Left ventricle myocardium inferior (tissue), 1 donor: Measurements from ENCODE around the gene CDC42BPA. TPM values are rescaled to one million over a fixed set of nuclear protein-coding genes. Genes with fewer than 3 reads are reported as not detected.
"Not testable (repeated sequence)": the region's sequence is repeated elsewhere in the genome, so short reads cannot be mapped to it uniquely, and the experiment has no call there.

Source experiments
- DNase-seq: peaks from one replicate; pipeline ENCODE4 v3.0.0-alpha.2; 2020
- H3K27ac ChIP-seq: fragments of 200-600 bp; replicated peaks from 2 replicates; pipeline ENCODE4 v1.8.0; 2021
- H3K27me3 ChIP-seq: fragments of 200-600 bp; 2 replicates; pipeline ENCODE4 v1.8.0; 2021; ENCODE audit warnings: low read depth
- H3K36me3 ChIP-seq: fragments of 200-600 bp; 2 replicates; pipeline ENCODE4 v1.8.0; 2021
- H3K4me1 ChIP-seq: fragments of 200-600 bp; 2 replicates; pipeline ENCODE4 v1.8.0; 2021
- H3K4me3 ChIP-seq: fragments of 200-600 bp; 2 replicates; pipeline ENCODE4 v1.8.0; 2021; ENCODE audit warnings: mild to moderate bottlenecking, moderate library complexity
- H3K9me3 ChIP-seq: fragments of 200-600 bp; replicated peaks from 2 replicates; pipeline ENCODE4 v1.8.0; 2021
- intact Hi-C: fragments of 100-400 bp; cut with micrococcal nuclease; formaldehyde crosslinking; loops from one replicate; pipeline ENCODE4 v1.11.0; 2022
- total RNA-seq: library from RNA; stranded (reverse); fragmentation: NEBNext Ultra II Directional; extraction: Animal tissue kit (Norgen Biotek cat#: 25700); gene quantifications from one replicate; pipeline ENCODE4 v1.2.1, GENCODE V29; 2021
- TF ChIP-seq, protein P1 (sequence below): fragments of 200-600 bp; IDR thresholded peaks from 2 replicates; pipeline ENCODE4 v1.8.0; 2021; ENCODE audit warnings: antibody characterized with exemption, mild to moderate bottlenecking, borderline replicate concordance
- donor health status: DM: no; HTN: yes; CAD: no; lungs with severe emphysema.

The CDC42BPA gene
- total RNA-seq, 1 donor from 2014 or later, result 35.1 TPM

DNA sequence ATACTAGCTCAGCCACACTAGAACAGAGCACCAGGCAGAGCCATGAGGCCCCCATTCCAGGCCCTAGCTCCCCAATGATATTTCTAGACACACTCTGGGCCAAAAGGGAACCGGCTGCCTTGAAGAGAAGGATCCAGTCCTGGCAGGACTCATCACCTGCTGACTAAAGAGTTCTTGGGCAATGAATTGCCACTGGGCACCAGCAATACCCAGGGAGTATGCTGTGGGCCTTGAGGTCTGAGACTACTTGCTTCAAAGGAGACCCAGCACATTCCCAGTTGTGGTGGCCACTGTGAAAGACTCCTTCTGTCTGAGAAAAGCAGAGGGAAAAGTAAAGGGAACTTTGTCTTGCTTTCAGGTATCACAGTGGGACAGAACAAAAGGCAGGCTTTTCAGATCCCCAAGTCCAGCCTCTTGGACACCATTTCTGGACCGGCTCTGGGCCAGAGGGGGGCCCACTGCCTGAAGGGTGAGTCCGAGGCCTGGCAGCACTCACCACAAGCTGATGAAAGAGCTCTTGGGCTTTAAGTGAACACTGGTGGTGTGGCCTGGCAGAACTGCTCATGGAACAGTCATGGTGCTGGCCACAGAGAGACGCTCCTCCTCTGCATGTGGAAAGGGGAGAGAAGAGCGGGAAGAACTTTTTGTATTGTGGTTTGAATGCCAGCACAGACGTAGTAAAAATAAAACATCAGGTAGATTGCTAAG, 72.5 kb downstream of the CDC42BPA start:
- intact Hi-C loops, result loop anchor here (10.0 kb wide), 1 partner anchor 69 kb away; the partner anchor contains the start of gene CDC42BPA
- Histone ChIP-seq H3K9me3 (peaks cover 7% of the 10 kb centered on the region), H3K27me3 (no peaks in the 10 kb centered on the region), H3K36me3 (peaks cover 3% of the 10 kb centered on the region), H3K4me3 (no peak overlapping the region), H3K4me1 (peaks cover 55% of the 10 kb centered on the region), H3K27ac (peak overlapping the region; percentile 75)
- TF ChIP-seq, protein P1, sequence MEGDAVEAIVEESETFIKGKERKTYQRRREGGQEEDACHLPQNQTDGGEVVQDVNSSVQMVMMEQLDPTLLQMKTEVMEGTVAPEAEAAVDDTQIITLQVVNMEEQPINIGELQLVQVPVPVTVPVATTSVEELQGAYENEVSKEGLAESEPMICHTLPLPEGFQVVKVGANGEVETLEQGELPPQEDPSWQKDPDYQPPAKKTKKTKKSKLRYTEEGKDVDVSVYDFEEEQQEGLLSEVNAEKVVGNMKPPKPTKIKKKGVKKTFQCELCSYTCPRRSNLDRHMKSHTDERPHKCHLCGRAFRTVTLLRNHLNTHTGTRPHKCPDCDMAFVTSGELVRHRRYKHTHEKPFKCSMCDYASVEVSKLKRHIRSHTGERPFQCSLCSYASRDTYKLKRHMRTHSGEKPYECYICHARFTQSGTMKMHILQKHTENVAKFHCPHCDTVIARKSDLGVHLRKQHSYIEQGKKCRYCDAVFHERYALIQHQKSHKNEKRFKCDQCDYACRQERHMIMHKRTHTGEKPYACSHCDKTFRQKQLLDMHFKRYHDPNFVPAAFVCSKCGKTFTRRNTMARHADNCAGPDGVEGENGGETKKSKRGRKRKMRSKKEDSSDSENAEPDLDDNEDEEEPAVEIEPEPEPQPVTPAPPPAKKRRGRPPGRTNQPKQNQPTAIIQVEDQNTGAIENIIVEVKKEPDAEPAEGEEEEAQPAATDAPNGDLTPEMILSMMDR, result no peak
- DNase-seq, result peak; percentile 62

DNA sequence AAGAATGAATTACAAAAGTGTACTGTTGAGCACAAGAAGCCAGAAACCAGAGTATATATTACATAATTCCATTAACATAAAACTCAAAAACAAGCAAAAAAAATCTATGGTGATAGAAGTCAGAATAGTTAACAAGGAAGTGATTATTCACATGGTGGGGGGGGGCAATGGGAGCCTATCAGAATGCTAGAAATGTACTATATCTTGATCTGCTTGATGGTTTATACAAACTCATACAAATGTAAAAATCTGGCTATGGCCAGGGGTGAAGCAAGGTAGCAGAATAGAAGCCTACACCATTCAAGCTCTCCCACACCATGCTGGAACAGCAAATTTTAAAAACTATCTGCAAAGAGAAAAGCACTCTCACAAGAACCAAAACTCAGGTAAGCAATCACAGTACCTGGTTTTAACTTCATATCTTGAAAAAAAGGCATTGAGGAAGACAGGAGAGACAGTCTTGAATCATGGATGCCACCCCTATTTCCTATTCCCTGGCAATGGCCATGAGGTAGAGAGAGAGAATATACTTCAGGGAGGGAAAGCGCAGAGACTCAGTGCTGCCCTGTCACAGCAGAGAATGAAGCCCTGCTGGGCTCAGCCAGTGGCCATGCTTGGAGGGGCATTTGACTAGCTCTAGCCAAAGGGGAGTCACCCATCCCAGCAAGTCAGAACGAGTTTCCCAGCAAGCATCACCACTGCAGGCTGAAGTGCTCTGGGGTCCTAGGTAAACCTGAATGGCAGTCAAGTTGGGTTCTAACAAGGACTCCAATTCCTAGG, 73.8 kb downstream of the CDC42BPA start:
- DNase-seq, result no peak
- peaks cover 7% of the 10 kb centered on the region for H3K9me3 ChIP-seq
- no peaks in the 10 kb centered on the region for H3K27me3 ChIP-seq
- TF ChIP-seq, protein P1, result no peak
- H3K4me1 ChIP-seq, result peaks cover 67% of the 10 kb centered on the region
- peaks cover 3% of the 10 kb centered on the region for H3K36me3 ChIP-seq
- intact Hi-C loops, result loop anchor here (10.0 kb wide), 1 partner anchor 70 kb away; the partner anchor contains the start of gene CDC42BPA
- H3K4me3 ChIP-seq, result peak overlapping the region; percentile 55
- H3K27ac ChIP-seq, result peak overlapping the region; percentile 75

- DNase-seq, result no peak
- Histone ChIP-seq H3K36me3 (peaks cover 3% of the 10 kb centered on the region), H3K27me3 (no peaks in the 10 kb centered on the region), H3K4me3 (peak overlapping the region; percentile 55), H3K9me3 (peaks cover 6% of the 10 kb centered on the region), H3K27ac (peak overlapping the region; percentile 75), H3K4me1 (peaks cover 77% of the 10 kb centered on the region)
- intact Hi-C loops, result loop anchor here (10.0 kb wide), 1 partner anchor 72 kb away; the partner anchor contains the start of gene CDC42BPA
- TF ChIP-seq, protein P1, result no peak
These were observed 75.2 kb downstream of the CDC42BPA start for GRCh38 chr1:227242811-227243682.

DNA sequence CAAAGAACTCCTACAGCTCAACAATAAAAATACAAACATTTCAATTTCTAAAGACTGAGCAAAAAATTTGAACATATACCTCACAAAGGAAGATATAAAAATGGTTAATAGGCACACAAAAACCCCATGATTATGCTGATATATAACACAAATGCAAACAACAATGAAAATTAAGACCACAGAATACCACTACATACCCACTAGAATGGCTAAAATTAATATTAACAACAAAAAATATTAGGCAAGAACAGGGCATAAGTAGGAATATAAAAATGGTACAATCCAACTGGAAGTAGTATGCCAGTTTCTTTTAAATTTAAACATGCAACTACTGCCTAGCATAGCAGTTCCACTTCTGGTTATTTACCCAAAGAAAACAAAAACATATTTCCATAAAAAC, 77.3 kb downstream of the CDC42BPA start:
- no peaks in the 10 kb centered on the region for H3K36me3 ChIP-seq
- H3K4me1 ChIP-seq, result peaks cover 77% of the 10 kb centered on the region
- intact Hi-C loops, result loop anchor here (10.0 kb wide), 1 partner anchor 74 kb away; the partner anchor contains the start of gene CDC42BPA
- H3K27ac ChIP-seq, result no peak overlapping the region
- no peak overlapping the region for H3K4me3 ChIP-seq
- H3K9me3 ChIP-seq, result no peaks in the 10 kb centered on the region
- H3K27me3 ChIP-seq, result no peaks in the 10 kb centered on the region
- TF ChIP-seq, protein P1, result no peak
- DNase-seq, result no peak

- no peaks in the 10 kb centered on the region for H3K27me3 ChIP-seq
- H3K4me3 ChIP-seq, result no peak overlapping the region
- no peak overlapping the region for H3K27ac ChIP-seq
- no peak for DNase-seq
- intact Hi-C loops, result loop anchor here (10.0 kb wide), 1 partner anchor 180 kb away; no protein-coding TSS in a partner anchor
- H3K36me3 ChIP-seq, result no peaks in the 10 kb centered on the region
- TF ChIP-seq, protein P1, result peak; percentile 62
- H3K9me3 ChIP-seq, result no peaks in the 10 kb centered on the region
- peaks cover 34% of the 10 kb centered on the region for H3K4me1 ChIP-seq
These were observed 83.3 kb downstream of the CDC42BPA start for GRCh38 chr1:227234998-227235405.

GRCh38 chr1:227231128-227231527, 87.2 kb downstream of the CDC42BPA start:
- H3K9me3 ChIP-seq, DNase-seq, H3K4me3 ChIP-seq, H3K36me3 ChIP-seq, H3K27ac ChIP-seq, H3K27me3 ChIP-seq: not testable (repeated sequence)
- H3K4me1 ChIP-seq, result peaks cover 19% of the 10 kb centered on the region
- intact Hi-C loops, result loop anchor here (10.0 kb wide), 1 partner anchor 184 kb away; no protein-coding TSS in a partner anchor
